Mucosa of rectum (tissue), 2 donors: Measurements from ENCODE around the gene ADAM12.
"Not testable (repeated sequence)": the region's sequence is repeated elsewhere in the genome, so short reads cannot be mapped to it uniquely, and the experiment has no call there.

ENCODE experiments used
- H3K27ac ChIP-seq, 2 donors: one replicate each; pipeline ENCODE4 v1.7.0; 2013; ENCODE audit warnings: inconsistent platforms in 2 of 2, low read depth in 2 of 2, low read length in 2 of 2
- H3K27me3 ChIP-seq, 2 donors: one replicate each; pipeline ENCODE4 v1.7.0; 2013; ENCODE audit warnings: low read length in 2 of 2; ENCODE audit not compliant: control insufficient read depth in 2 of 2, insufficient read depth in 2 of 2
- H3K36me3 ChIP-seq, 2 donors: one replicate each; pipeline ENCODE4 v1.7.0; 2013; ENCODE audit warnings: low read length in 2 of 2; ENCODE audit not compliant: control insufficient read depth in 2 of 2, insufficient read depth in 2 of 2
- H3K4me1 ChIP-seq, 2 donors: one replicate each; pipeline ENCODE4 v1.7.0; 2013; ENCODE audit warnings: low read length in 2 of 2, mild to moderate bottlenecking in 1 of 2; ENCODE audit not compliant: control insufficient read depth in 2 of 2, insufficient read depth in 2 of 2
- H3K4me3 ChIP-seq, 2 donors: one replicate each; pipeline ENCODE4 v1.7.0; 2013; ENCODE audit warnings: low read length in 2 of 2
- H3K9ac ChIP-seq, 2 donors: one replicate each; pipeline ENCODE4 v1.7.0; 2013; ENCODE audit warnings: low read length in 2 of 2, low read depth in 1 of 2, mild to moderate bottlenecking in 1 of 2
- H3K9me3 ChIP-seq, 2 donors: one replicate each; pipeline ENCODE4 v1.7.0; 2013; ENCODE audit warnings: low read length in 2 of 2; ENCODE audit not compliant: control insufficient read depth in 2 of 2
- donor health status: healthy.
- donor health status: Normal muscosa, but diverticular disease.

The ADAM12 gene

DNA sequence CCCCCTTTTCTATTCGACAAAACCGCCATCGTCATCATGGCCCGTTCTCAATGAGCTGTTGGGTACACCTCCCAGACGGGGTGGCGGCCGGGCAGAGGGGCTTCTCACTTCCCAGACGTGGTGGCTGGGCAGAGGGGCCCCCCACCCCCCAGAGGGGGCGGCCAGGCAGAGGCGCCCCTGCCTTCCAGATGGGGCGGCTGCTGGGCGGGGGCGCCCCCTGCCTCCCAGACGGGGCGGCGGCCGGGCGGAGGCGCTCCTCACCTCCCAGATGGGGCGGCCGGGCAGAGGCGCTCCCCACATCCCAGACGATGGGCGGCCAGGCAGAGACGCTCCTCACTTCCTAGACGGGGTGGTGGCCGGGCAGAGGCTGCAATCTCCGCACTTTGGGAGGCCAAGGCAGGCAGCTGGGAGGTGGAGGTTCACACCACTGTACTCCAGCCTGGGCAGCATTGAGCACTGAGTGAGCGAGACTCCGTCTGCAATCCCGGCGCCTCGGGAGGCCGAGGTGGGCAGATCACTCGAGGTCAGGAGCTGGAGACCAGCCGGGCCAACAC is 418.1 kb downstream of the ADAM12 start:
- H3K9ac ChIP-seq, H3K4me1 ChIP-seq, H3K4me3 ChIP-seq, H3K27me3 ChIP-seq, H3K36me3 ChIP-seq, H3K9me3 ChIP-seq, H3K27ac ChIP-seq: not testable (repeated sequence)

- Histone ChIP-seq H3K27me3 (no peaks in the 10 kb centered on the region), H3K4me3 (no peak overlapping the region), H3K4me1 (no peaks in the 10 kb centered on the region), H3K9ac (no peak overlapping the region), H3K36me3 (no peaks in the 10 kb centered on the region), H3K27ac (no peak overlapping the region), H3K9me3 (no peaks in the 10 kb centered on the region)
These were observed 420.7 kb downstream of the ADAM12 start for GRCh38 chr10:125967533-125967932.

- no peak overlapping the region for H3K4me3 ChIP-seq
- no peaks in the 10 kb centered on the region for H3K36me3 ChIP-seq
- no peak overlapping the region for H3K9ac ChIP-seq
- H3K4me1 ChIP-seq, result no peaks in the 10 kb centered on the region
- no peaks in the 10 kb centered on the region for H3K27me3 ChIP-seq
- H3K27ac ChIP-seq, result no peak overlapping the region
- no peaks in the 10 kb centered on the region for H3K9me3 ChIP-seq
These were observed 423.7 kb downstream of the ADAM12 start for GRCh38 chr10:125964558-125964957.
